GM21390 (cell line): ENCODE data around the gene ATL2.

Source experiments
- ATAC-seq: cut with Tn5 transposase; IDR thresholded peaks from one replicate; pipeline ENCODE4 v1.9.1; 2021; ENCODE audit not compliant: unreplicated experiment

ATL2 gene

DNA sequence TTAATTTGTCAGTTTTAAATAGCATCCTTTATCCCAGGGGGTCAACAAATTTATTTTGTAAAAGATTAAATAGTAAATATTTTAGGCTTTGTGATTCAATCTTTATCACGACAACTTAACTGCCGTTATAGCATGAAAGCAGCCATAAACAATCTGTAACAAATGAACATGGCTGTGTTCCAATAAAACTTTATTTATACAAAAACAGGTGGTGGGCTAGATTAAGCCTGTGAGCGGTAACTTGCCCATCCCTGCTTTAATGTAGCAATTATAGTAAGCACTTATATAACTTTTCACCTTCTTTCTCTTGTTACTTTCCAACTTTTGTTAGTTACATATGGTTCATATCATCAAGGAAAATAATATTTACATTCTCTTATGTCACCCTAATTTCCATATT lies 121.9 kb downstream of the ATL2 start:
- ATAC-seq: no peak

DNA sequence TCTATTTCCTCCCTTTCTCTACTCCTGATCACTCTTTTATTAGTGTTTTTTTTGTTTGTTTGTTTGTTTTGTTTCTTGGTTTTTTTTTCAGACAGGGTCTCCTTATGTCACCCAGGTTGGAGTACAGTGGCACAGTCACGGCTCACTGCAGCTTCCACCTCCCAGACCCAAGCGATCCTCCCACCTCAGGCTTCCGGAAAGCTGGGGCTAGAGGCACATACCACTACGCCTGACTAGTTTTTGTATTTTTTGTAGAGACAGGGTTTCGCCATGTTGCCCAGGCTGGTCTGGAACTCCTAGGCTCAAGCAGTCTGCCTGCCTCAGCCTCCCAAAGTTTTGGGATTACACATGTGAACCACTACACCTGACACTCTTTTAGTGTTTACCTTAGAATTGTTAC lies 122.3 kb downstream of the ATL2 start:
- no peak for ATAC-seq

DNA sequence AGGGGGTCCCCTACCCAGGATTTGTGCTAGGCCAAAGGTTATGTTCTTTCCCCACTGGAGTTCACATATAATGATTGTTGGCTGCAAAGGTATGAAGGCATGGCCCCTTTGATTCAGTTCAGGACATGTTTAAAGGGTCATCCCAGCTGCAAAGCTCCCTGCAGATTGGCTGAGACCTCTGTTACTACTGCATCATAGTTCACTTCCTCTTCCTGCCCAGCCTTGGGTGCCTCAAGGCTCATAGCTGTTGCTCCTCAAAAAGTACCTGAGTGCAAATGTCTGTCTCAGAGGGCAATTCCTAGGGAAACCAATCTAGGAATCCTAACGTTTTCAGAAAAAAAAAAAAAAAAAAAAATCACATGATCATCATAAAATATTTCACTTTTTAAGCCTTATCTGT lies 125.1 kb downstream of the ATL2 start:
- no peak for ATAC-seq

DNA sequence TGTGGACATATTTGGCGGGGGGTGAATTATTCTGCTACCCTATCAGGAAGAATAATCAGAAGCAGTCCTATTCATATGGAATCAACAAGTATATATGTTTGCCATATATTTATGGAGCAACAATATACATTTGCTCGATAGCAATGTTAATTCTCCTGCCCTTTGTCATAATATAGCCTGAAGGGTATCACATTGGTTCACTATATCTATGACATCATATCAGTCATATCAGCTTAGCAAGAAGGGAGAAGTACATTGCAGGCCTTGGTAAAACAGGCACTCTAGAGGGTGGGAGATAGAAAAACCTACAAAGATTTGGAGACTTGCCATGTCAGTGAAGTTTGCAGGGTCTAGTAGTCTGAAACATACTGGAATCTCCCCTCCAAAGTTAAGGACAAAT lies 128.4 kb downstream of the ATL2 start:
- no peak for ATAC-seq

DNA sequence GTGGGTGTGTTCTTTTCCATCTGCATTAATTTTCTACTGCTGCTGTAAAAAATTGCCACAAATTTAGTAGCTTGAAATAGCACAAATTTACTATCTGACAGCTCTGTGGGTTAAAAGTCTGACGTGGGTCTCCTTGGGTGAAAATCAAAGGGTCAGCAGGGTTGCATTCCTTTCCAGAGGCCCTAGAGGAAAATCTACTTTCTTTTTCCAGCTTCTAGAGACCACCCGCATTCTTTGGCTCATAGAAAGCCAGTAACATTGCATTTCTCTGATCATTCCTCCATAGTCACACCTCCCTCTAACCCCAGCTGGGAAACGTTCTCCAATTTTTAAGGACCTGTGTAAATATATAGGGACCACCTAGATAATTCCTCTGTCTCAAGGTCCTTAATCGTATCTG lies 128.8 kb downstream of the ATL2 start:
- no peak for ATAC-seq

DNA sequence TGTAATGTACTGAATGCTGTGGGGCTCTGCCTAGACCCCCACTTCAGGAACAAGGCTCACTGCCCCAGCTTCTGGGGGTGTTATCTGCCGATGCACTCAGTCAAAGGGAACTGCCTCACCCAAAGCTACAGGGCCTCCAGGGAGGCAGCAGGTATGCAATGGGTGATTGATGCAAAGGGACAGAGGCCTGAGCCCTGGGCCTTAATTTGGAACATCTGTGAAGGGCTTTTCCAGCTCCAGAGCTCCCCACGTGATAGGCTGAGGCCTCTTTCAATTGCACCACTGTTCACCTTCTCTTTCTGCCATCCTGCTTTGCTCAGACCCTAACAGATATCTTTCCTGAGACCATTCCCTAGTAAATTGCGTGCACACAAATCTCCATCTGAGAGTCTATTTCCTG lies 131.0 kb downstream of the ATL2 start:
- no peak for ATAC-seq

DNA sequence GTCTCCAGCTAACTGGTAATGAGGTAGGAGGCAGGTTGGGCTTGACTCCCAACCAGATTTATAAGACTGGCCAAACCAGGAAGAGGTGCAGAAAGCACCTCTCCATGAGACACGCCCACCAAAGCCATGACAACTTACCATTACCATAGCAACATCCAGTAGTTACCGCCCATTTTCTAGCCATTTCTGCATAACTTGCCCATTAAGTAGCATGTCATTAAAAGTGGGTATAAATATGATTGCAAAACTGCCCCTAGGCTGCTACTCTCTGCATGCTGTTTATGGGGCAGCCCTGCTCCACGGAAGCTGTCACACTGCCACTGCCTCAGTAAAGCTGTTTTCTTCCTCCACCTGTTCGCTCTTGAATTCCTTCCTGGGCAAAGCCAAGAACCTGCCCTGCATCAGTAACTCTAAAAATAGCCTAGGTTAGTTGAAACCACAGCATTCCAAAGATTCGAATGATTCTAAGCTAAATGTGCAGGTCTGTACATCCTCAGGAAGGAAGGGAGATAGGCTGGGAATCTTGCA lies 131.9 kb downstream of the ATL2 start:
- no peak for ATAC-seq

DNA sequence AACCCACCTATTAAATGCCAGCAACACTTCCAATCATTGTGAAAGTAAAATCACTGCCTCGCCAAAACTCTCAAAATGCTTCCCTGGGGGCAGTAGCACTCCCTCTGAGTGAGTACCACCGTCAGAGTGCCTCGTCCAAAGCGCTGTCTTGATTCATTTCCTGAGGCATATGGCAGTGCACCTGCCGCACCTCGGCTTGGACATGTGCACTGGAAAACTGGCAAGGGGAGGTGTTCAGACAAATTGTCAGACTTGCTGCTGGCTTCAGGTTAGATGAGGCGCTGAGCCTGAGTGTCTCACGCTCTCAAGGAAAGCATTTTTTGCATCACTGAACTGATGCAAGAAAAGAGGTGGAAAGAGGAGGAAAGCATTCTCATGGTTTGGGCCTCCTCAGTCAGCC lies 132.8 kb downstream of the ATL2 start:
- ATAC-seq: no peak
